ENCODE measurements around the gene EPB41L5.
"Not testable (repeated sequence)": the region's sequence is repeated elsewhere in the genome, so short reads cannot be mapped to it uniquely, and the experiment has no call there.

EPB41L5 gene

GRCh38 chr2:120012771-120013596 lies at the start of gene EPB41L5:
Gene EPB41L5 (plus strand): TSS chr2:120013077. CDS start chr2:120019085, 6,008 bp downstream.
- DNase-seq (ENCODE audit: extremely low read depth in 1 of 2, low read depth in 1 of 2): peak; percentile 72 to 75

- DNase-seq (ENCODE audit: extremely low read depth in 1 of 2, low read depth in 1 of 2): no peak
Measured at GRCh38 chr2:119981896-119982295, 31.0 kb upstream of the EPB41L5 start.

GRCh38 chr2:119982506-119982905 lies 30.4 kb upstream of the EPB41L5 start:
- DNase-seq (ENCODE audit: extremely low read depth in 1 of 2, low read depth in 1 of 2): no peak

- DNase-seq (ENCODE audit: extremely low read depth in 1 of 2, low read depth in 1 of 2): no peak
Measured at GRCh38 chr2:119983108-119983507, 29.8 kb upstream of the EPB41L5 start.

DNA sequence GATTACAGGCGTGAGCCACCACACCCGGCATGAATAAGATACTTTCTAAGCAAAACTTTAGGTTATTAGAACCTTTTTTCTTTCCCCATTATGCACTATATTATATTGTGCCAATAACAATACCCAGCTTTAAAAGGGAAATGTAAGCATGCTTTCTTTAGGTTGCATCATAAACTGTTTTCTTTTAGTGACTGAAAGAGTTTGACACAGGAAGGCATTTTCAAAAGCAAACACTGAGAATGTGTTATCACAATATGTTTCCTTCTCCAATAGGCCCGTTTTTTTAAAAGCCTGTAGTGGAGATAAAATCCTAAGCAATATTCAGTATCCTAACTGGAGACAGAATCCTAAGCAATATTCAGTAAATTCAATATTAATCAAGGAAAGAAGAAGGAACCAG lies 16.7 kb upstream of the EPB41L5 start:
- DNase-seq (ENCODE audit: extremely low read depth in 1 of 2, low read depth in 1 of 2): no peak

- DNase-seq (ENCODE audit: extremely low read depth in 1 of 2, low read depth in 1 of 2): not testable (repeated sequence)
Measured at GRCh38 chr2:119996896-119997891, 15.7 kb upstream of the EPB41L5 start.

DNA sequence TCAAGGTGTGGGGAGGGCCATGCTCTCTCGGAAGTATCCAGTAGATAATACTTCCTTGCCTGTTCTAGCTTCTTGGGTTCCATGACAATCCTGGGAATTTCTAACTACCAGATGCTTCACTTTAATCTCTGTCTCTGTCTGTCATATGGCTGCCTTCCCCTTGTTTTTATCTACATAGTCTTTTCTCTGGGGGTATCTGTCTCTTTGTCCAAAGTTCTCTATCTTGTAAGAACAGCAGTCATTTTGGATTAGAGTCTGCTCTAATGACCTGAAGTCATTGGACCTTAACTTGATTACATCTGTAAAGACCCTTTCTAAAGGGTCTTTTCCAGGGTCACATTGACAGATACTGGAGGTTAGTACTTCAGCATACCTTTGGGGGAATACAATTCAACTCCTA lies 11.4 kb upstream of the EPB41L5 start:
- DNase-seq (ENCODE audit: extremely low read depth in 1 of 2, low read depth in 1 of 2): no peak

- DNase-seq (ENCODE audit: extremely low read depth in 1 of 2, low read depth in 1 of 2): no peak
Measured at GRCh38 chr2:120004254-120004653, 8.6 kb upstream of the EPB41L5 start.

GRCh38 chr2:120005834-120006521 lies 6.9 kb upstream of the EPB41L5 start:
- DNase-seq (ENCODE audit: extremely low read depth in 1 of 2, low read depth in 1 of 2): no peak

DNA sequence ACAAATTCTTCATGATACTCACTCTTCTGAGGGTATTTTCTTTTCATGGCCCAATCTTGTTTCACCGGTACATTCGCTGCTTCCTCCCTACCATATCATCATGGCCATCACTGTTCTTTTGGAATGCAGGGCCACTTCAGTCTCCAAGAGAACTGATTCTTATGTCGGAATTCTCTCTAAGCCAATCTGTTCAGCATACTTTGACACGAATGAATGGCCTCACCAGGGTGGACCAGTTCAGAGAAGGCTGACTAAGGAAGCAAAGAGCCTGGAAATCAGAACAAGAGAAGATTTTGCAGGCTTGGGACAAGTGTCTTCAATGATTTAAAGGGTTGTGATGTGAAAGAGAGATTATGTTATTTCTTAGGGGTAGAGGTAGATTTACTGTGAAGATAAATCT lies 5.0 kb upstream of the EPB41L5 start:
- no peak for DNase-seq (ENCODE audit: extremely low read depth in 1 of 2, low read depth in 1 of 2)

GRCh38 chr2:120012363-120012762 lies 514 bp upstream of the EPB41L5 start:
- DNase-seq (ENCODE audit: extremely low read depth in 1 of 2, low read depth in 1 of 2): no peak

GRCh38 chr2:120013597-120014223 lies 833 bp downstream of the EPB41L5 start:
- no peak for DNase-seq (ENCODE audit: extremely low read depth in 1 of 2, low read depth in 1 of 2)

- no peak for DNase-seq (ENCODE audit: extremely low read depth in 1 of 2, low read depth in 1 of 2)
Measured at GRCh38 chr2:120014226-120014980, 1.5 kb downstream of the EPB41L5 start.

GRCh38 chr2:120016800-120017199 lies 3.9 kb downstream of the EPB41L5 start:
- DNase-seq (ENCODE audit: extremely low read depth in 1 of 2, low read depth in 1 of 2): no peak

DNA sequence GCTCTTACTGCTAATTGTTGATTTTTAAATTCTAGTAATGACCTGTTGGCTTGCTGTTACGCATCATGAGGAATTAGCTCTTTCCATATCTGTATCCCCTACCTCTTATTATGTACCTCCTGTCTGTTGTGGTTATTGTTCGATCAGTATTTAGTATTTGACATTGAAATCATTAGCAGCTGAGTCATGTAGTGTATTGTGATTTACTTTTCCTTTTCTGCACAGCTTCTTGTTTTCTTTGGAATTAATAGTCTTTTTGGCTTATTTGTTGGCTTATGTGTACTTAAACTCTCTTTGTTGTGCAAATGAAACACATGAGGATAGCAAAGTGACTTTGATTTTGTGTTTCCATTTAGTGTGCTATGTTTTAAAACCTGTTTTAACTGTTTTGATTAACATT lies 4.3 kb downstream of the EPB41L5 start:
- DNase-seq (ENCODE audit: extremely low read depth in 1 of 2, low read depth in 1 of 2): no peak

- DNase-seq (ENCODE audit: extremely low read depth in 1 of 2, low read depth in 1 of 2): no peak
Measured at GRCh38 chr2:120018549-120018948, 5.7 kb downstream of the EPB41L5 start.

- no peak for DNase-seq (ENCODE audit: extremely low read depth in 1 of 2, low read depth in 1 of 2)
Measured at GRCh38 chr2:120020554-120020953, 7.7 kb downstream of the EPB41L5 start.

DNA sequence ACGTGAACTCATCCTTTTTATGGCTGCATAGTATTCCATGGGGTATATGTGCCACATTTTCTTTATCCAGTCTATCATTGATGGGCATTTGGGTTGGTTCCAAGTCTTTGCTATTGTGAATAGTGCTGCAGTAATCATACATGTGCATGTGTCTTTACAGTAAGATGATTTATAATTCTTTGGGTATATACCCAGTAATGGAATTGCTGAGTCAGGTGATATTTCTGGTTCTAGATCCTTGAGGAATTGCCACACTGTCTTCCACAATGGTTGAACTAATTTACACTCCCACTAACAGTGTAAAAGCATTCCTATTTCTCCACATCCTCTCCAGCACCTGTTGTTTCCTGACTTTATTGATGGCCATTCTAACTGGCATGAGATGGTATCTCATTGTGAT lies 9.6 kb downstream of the EPB41L5 start:
- not testable (repeated sequence) for DNase-seq (ENCODE audit: extremely low read depth in 1 of 2, low read depth in 1 of 2)

DNA sequence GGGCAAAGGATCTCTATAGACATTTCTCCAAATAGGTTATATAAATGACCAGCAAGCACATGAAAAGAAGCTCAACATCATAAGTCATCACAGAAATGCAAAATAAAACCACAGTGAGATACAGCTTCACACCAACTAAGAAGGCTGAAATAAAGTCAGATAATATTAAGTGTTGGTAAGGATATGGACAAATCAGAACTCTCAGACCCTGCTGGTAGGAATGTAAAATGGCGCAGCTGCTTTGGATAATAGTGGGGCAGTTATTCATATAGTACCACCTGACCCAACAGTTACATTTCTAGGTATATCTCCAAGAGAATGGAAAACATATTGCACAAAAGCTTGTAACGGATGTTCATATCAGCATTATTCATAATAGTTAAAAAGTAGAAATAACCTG lies 14.0 kb downstream of the EPB41L5 start:
- DNase-seq (ENCODE audit: extremely low read depth in 1 of 2, low read depth in 1 of 2): no peak

DNA sequence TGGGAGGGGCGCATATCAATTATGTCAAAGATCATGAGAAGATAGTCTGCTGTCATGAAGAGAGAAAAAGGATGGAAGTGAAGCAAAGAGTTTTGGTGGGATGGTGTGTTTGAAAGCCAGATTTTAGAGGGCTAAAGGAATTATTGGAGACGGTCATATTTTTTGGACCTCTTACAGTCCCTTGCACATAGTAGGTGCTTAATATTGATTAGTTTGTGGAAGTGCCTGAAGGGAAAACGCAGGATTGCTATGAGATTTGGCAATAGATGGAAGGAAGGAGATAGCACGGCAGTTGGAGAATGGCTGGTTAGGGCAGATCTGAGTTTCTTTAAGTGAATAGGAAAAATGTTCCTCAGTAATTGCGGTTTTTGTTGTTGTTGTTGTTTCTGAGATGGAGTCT lies 15.9 kb downstream of the EPB41L5 start:
- no peak for DNase-seq (ENCODE audit: extremely low read depth in 1 of 2, low read depth in 1 of 2)
